ENCODE data around the gene FTSJ1. TPM values are rescaled to one million over a fixed set of nuclear protein-coding genes. Genes with fewer than 3 reads are reported as not detected.

The FTSJ1 gene
- total RNA-seq, 3 donors from 2014 or later, result 130 to 147 (median 134) TPM

DNA sequence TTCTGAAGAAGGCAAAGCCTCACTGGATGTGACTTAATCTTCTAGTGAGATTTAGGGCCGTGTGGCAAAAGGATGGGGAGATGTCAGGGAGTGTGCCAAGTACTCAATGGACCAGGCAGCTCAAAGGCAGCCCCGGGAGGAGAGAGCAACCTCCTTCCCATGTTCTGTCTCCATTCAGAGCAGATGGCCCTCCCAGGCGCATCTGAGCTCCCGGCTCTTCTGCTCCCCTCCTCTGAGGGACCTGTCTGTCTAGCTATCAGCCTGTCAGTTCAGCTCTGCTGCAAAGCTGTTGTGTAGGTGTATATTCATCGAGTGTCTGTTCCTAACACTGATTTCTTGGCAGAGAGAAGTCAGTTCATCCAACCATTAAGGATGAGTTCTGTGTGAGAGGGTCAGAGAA is 21.9 kb downstream of the FTSJ1 start:
- no peak for ATAC-seq
- Mint-ChIP-seq H3K27me3 (ENCODE audit: low read depth) (no peaks in the 10 kb centered on the region), H3K4me3 (no peak overlapping the region), H3K36me3 (ENCODE audit: insufficient read depth) (no peaks in the 10 kb centered on the region), H3K9me3 (no peaks in the 10 kb centered on the region), H3K4me1 (ENCODE audit: low read depth) (no peaks in the 10 kb centered on the region)
- DNase-seq, result no peak

DNA sequence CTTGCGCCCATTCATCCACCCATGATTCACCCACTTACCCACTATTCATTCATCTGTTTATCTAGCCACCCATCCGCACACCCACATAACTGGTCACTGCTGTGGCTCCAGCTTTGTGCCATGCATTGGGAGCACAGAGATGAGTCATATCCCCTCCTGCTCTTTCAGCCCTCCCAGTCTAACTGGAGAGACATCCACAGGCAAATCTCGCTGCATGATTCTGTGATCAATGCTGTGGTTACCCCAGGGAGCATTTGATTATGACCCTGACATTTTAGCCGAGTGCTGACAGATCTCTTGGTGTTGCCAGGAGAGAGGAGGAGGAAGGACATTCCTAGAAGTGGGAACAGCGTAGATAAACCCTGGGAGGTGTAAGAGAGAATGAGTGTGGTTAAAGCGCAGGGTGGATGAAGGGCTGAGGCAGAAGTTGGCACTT is 22.4 kb downstream of the FTSJ1 start:
- DNase-seq (no peak), ATAC-seq (no peak)
- Mint-ChIP-seq H3K27me3 (ENCODE audit: low read depth) (no peaks in the 10 kb centered on the region), H3K4me1 (ENCODE audit: low read depth) (no peaks in the 10 kb centered on the region), H3K9me3 (no peaks in the 10 kb centered on the region), H3K36me3 (ENCODE audit: insufficient read depth) (no peaks in the 10 kb centered on the region), H3K4me3 (no peak overlapping the region)

DNA sequence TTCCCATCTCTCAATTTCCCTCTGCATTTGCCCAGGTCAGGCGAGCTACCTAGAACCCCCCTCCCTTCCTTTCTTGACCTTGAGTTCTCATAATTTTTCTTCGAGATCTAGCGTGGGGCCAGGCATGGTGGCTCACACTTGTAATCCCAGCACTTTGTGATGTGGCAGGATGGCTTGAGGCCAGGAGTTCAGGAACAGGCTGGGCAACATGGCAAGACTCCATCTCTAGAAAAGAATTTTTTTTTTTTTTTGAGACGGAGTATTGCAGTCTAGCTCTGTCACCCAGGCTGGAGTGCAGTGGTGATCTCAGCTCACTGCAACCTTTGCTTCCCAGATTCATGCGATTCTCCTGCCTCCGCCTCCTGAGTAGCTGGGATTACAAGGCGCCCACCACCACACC is 28.3 kb downstream of the FTSJ1 start:
- H3K4me1 Mint-ChIP-seq (ENCODE audit: low read depth), result peaks cover 3% of the 10 kb centered on the region
- ATAC-seq, result no peak
- no peaks in the 10 kb centered on the region for H3K27me3 Mint-ChIP-seq (ENCODE audit: low read depth)
- H3K9me3 Mint-ChIP-seq, result no peaks in the 10 kb centered on the region
- H3K36me3 Mint-ChIP-seq (ENCODE audit: insufficient read depth), result no peaks in the 10 kb centered on the region
- DNase-seq, result no peak
- no peak overlapping the region for H3K4me3 Mint-ChIP-seq

DNA sequence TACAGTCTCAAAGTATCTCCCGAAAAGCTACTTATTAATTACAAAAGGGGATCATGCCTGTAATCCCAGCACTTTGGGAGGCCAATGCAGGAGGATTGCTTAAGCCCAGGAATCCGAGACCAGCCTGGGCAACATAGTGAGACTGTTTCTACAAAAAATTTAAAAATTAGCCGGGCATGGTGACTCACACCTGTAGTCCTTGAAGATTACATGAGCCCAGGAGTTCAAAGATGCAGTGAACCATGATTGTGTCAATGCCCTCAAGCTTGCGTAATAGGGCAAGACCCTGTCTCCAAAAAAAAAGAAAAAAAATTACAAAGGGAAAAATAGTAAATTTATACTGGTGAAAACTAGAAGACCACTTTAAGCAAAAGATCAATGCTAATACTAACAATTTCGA is 29.5 kb downstream of the FTSJ1 start:
- Mint-ChIP-seq H3K27me3 (ENCODE audit: low read depth) (no peaks in the 10 kb centered on the region), H3K9me3 (no peaks in the 10 kb centered on the region), H3K4me1 (ENCODE audit: low read depth) (peaks cover 13% of the 10 kb centered on the region), H3K36me3 (ENCODE audit: insufficient read depth) (no peaks in the 10 kb centered on the region), H3K4me3 (no peak overlapping the region)
- DNase-seq (no peak), ATAC-seq (no peak)

DNA sequence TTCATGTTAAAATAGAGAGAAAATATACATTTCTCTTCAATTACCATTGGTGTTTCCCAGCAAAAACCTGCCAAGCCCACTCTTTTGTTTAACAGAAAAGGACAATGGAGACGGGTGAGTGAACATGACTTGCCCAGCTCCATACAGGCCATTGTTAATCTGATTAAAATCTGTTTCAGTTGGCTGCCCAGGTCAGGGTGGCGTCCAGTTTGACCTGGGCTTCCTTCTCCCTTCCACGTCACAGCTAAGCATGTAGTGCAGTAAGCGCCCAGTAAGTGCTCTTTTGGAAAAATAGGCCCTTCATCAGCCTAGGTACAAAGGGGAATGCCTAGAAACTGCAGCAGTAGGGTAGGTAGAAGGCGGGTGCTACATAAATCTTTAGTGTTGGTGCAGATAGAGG is 31.2 kb downstream of the FTSJ1 start:
- no peak for ATAC-seq
- Mint-ChIP-seq H3K4me3 (peak overlapping the region; percentile 21), H3K36me3 (ENCODE audit: insufficient read depth) (peaks cover 1% of the 10 kb centered on the region), H3K27me3 (ENCODE audit: low read depth) (no peaks in the 10 kb centered on the region), H3K4me1 (ENCODE audit: low read depth) (peaks cover 20% of the 10 kb centered on the region), H3K9me3 (no peaks in the 10 kb centered on the region)
- no peak for DNase-seq

DNA sequence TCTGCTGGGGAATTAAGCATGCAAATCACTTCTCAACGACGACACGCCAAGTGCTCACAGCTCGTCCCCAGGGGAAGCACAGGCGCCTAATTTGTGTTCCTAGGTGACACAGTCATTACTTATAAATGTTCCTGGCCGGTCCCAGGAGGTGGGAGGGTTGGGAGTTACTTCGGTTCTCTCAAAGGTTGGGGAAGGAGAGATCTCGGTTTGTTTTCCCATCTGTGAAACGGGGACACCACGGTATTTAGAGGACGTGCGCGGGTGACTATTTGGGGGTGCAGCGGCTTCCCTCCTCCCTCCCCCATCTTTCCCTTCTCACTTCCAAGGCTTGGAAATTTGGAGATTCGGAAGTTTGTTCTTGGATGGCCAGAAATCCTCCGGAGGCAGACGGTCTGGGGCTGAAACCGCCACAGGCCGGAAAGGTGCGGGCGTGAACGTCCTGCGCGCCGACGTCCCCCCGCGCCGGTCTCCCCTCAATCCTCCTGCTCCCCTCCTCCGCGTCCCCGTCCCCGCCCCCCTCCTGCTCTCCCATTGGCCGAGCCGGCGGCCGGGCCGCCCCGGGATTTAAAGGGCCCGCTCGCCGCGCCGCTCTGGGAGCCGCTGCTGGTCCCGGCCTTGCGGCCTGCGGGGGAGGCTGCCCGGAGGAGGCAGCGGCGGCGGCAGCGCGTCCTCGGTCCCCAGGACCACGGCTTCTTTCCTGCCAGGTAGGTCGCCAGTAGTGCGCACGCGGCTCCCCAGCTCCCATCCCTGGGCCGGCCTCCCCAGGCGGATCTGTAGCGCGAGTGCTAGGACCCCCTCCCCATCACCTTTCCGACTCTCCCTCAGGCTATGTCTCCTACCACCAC is 32.6 kb downstream of the FTSJ1 start, which contains the start of gene PORCN:
Gene PORCN, plus strand, starts transcription at position 593 of the 845 bp plus-strand sequence. CDS start 829 bp downstream, outside the sequence.
- peaks cover 1% of the 10 kb centered on the region for H3K36me3 Mint-ChIP-seq (ENCODE audit: insufficient read depth)
- H3K4me3 Mint-ChIP-seq, result peak within 1 kb of the TSS; percentile 90
- H3K27me3 Mint-ChIP-seq (ENCODE audit: low read depth), result no peaks in the 10 kb centered on the region
- ATAC-seq (peak; percentile 96), DNase-seq (peak; percentile 73)
- H3K9me3 Mint-ChIP-seq, result no peaks in the 10 kb centered on the region
- peaks cover 20% of the 10 kb centered on the region for H3K4me1 Mint-ChIP-seq (ENCODE audit: low read depth)

DNA sequence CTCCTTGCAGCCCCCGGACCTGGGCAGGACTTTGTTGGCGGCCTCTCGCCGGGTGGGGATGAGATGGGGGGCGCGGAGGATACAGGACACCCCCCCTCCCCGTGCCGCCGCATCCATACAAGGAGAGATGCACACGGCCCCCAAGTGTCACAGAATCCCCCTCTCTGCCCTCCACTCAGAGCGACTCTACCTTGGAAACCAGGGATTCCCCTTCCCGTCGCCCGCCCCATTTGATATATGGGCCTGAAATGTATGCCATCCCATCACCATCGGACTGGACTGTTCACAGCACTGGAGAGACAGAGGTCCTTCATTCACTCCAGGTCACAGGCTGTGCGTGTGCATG is 33.2 kb downstream of the FTSJ1 start:
- Mint-ChIP-seq H3K27me3 (ENCODE audit: low read depth) (no peaks in the 10 kb centered on the region), H3K4me1 (ENCODE audit: low read depth) (peaks cover 20% of the 10 kb centered on the region), H3K9me3 (no peaks in the 10 kb centered on the region), H3K4me3 (peak overlapping the region; percentile 90), H3K36me3 (ENCODE audit: insufficient read depth) (peaks cover 1% of the 10 kb centered on the region)
- DNase-seq (no peak), ATAC-seq (peak; percentile 51 to 53)

DNA sequence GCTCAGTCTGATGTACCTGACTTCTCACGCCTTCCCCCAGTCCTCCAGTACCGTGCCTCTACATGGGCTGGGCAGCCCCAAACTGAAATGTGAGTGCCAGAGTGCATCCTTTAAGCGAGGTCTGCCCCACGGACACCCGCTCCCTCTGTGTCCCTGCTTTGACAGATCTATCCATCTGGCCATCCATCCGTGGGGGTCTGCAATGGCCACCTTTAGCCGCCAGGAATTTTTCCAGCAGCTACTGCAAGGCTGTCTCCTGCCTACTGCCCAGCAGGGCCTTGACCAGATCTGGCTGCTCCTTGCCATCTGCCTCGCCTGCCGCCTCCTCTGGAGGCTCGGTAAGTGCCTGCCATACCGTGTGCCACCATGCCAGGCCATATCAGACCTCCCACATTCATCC is 33.6 kb downstream of the FTSJ1 start:
- H3K36me3 Mint-ChIP-seq (ENCODE audit: insufficient read depth), result peaks cover 1% of the 10 kb centered on the region
- peaks cover 20% of the 10 kb centered on the region for H3K4me1 Mint-ChIP-seq (ENCODE audit: low read depth)
- peak in 1 of 2 donors; percentile 29 for ATAC-seq
- H3K4me3 Mint-ChIP-seq, result peak overlapping the region; percentile 90
- no peaks in the 10 kb centered on the region for H3K9me3 Mint-ChIP-seq
- no peaks in the 10 kb centered on the region for H3K27me3 Mint-ChIP-seq (ENCODE audit: low read depth)
- no peak for DNase-seq

DNA sequence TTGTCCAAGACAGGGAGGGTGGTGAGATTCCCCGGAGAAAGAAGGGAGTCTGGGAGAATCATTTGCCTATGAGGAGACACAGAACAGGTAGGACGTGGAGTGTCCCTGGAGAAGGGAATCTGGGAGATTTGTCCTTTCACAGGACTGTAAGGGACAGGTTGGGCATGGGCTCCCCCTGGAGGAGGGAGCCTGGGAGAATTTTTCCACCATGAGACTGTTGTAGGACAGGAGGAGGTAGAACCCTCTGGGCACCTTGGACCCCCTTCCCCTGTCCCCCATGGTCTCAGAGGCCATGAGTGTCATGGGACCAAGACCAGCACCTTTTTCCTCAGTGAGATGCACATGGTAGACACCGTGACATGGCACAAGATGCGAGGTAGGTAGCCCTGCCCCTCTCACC is 35.6 kb downstream of the FTSJ1 start:
- no peaks in the 10 kb centered on the region for H3K27me3 Mint-ChIP-seq (ENCODE audit: low read depth)
- peaks cover 8% of the 10 kb centered on the region for H3K36me3 Mint-ChIP-seq (ENCODE audit: insufficient read depth)
- H3K9me3 Mint-ChIP-seq, result no peaks in the 10 kb centered on the region
- DNase-seq (no peak), ATAC-seq (no peak)
- H3K4me3 Mint-ChIP-seq, result no peak overlapping the region
- H3K4me1 Mint-ChIP-seq (ENCODE audit: low read depth), result peaks cover 22% of the 10 kb centered on the region

DNA sequence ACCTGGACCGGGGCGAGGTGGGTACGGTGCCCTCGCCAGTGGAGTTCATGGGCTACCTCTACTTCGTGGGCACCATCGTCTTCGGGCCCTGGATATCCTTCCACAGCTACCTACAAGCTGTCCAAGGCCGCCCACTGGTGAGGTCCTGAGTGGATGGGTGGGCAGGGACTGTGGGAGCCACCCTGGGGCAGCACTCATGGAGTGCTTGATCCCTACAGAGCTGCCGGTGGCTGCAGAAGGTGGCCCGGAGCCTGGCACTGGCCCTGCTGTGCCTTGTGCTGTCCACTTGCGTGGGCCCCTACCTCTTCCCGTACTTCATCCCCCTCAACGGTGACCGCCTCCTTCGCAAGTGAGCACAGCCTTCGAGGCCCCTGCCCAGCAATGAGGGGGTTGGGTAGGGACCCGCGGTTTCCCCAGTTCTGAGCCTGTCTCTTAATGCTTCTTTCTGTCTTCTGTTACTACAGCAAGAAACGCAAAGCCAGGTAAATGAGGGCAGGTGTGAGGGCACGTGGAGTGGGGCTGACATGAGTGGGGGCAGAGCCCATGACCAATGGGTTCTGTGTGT is 36.5 kb downstream of the FTSJ1 start:
- Mint-ChIP-seq H3K9me3 (no peaks in the 10 kb centered on the region), H3K4me1 (ENCODE audit: low read depth) (peaks cover 27% of the 10 kb centered on the region), H3K27me3 (ENCODE audit: low read depth) (no peaks in the 10 kb centered on the region), H3K4me3 (no peak overlapping the region), H3K36me3 (ENCODE audit: insufficient read depth) (peaks cover 8% of the 10 kb centered on the region)
- ATAC-seq (no peak), DNase-seq (no peak)

DNA sequence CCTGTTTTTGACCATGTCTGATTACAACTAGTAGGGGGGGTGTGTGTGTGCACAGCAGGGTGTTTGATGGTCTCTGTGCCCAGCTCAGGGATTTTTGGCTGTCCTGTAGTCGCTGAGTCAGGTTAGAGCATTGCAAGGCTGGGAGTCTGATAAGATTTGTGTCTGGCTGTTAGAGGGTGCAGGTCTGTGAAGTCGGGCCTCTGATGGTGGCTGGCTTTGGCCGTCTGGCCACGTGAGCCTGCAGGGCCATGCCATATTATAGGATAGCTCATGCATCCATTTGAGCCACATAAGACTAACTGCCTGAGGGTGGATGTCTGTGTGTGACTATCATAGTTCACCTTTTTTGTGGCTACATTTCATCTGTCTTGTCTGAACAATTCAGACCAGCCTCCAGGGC is 37.7 kb downstream of the FTSJ1 start:
- ATAC-seq, result no peak
- Mint-ChIP-seq H3K27me3 (ENCODE audit: low read depth) (no peaks in the 10 kb centered on the region), H3K9me3 (no peaks in the 10 kb centered on the region), H3K4me1 (ENCODE audit: low read depth) (peaks cover 24% of the 10 kb centered on the region), H3K36me3 (ENCODE audit: insufficient read depth) (peaks cover 8% of the 10 kb centered on the region), H3K4me3 (no peak overlapping the region)
- no peak for DNase-seq

DNA sequence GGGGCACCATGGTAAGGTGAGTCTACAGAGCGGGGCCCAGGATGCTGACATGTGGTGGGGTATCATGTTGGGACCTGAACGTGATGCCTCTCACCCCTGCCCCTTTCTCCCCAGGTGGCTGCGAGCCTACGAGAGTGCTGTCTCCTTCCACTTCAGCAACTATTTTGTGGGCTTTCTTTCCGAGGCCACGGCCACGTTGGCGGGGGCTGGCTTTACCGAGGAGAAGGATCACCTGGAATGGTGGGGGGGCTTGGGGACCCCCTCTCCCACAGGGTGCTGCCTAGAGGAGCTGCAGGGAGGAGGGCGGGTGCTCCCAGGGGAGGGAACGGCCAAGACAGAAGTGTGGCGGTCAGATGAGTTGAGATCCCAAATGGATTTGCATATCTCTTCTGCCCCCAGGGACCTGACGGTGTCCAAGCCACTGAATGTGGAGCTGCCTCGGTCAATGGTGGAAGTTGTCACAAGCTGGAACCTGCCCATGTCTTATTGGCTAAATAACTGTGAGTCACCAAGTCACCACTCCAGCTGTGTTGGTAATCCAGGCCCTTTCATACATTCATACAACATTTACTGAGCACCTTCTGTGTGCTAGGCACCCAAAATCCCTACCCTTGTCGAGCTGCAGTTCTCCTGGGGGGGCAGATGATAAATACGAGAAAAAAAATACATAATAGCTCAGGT is 38.3 kb downstream of the FTSJ1 start:
- ATAC-seq (no peak), DNase-seq (no peak)
- Mint-ChIP-seq H3K27me3 (ENCODE audit: low read depth) (no peaks in the 10 kb centered on the region), H3K9me3 (no peaks in the 10 kb centered on the region), H3K4me1 (ENCODE audit: low read depth) (peaks cover 26% of the 10 kb centered on the region), H3K36me3 (ENCODE audit: insufficient read depth) (peaks cover 8% of the 10 kb centered on the region), H3K4me3 (no peak overlapping the region)

DNA sequence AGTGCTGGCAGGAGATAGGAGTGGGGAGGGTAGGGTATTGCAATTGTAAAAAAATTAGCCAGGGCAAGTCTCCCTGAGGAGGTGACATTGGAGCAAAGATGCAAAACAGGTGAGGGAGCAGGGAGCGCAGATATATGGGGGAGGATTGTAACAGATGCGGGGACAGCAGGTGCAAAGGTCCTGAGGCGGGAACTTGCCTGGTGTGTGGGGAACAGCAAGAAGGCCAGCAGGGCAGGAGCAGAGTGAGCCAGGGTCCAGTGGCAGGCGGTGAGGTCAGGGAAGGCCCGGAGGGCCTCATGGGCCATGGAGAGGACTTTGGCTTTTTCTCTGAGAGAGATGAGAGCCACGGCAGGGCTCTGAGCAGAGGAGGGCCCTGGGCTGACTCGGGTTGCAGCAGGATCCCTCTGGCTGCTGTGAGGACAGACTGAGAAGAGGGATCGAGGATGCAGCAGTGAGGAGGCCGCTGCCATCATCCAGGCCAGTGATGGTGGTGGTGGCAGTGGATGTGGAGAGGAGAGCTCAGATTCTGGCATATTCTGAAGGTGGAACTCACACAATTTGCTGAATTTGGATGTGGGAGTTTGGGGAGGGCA is 39.0 kb downstream of the FTSJ1 start:
- no peak for DNase-seq
- H3K4me1 Mint-ChIP-seq (ENCODE audit: low read depth), result peaks cover 24% of the 10 kb centered on the region
- no peak overlapping the region for H3K4me3 Mint-ChIP-seq
- no peaks in the 10 kb centered on the region for H3K9me3 Mint-ChIP-seq
- no peaks in the 10 kb centered on the region for H3K27me3 Mint-ChIP-seq (ENCODE audit: low read depth)
- H3K36me3 Mint-ChIP-seq (ENCODE audit: insufficient read depth), result peaks cover 8% of the 10 kb centered on the region
- no peak for ATAC-seq

DNA sequence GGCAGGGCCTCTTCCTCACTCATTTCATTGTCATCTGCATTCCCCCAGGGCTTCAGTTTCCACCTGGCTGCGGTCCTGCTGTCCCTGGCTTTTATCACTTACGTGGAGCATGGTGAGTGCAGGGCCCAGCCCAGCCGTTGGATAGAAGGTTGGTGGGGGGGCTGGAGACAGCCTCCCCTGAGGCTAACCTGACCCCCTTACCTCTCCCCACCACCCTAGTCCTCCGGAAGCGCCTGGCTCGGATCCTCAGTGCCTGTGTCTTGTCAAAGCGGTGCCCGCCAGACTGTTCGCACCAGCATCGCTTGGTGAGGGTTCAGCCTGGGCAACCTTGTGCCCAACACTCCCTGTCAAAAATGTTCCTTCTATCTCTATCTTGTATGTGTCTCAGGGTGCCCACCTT is 39.8 kb downstream of the FTSJ1 start:
- no peak for DNase-seq
- H3K27me3 Mint-ChIP-seq (ENCODE audit: low read depth), result no peaks in the 10 kb centered on the region
- H3K4me1 Mint-ChIP-seq (ENCODE audit: low read depth), result peaks cover 26% of the 10 kb centered on the region

More for the DNA sequence above, 39.8 kb downstream of the FTSJ1 start:
- ATAC-seq, result no peak
- Mint-ChIP-seq H3K9me3 (no peaks in the 10 kb centered on the region), H3K36me3 (ENCODE audit: insufficient read depth) (peaks cover 7% of the 10 kb centered on the region), H3K4me3 (no peak overlapping the region)
